IPS-20b (cell line): ENCODE measurements around the gene ST3GAL3.

ENCODE experiments used
- H3K27ac ChIP-seq: one replicate; pipeline ENCODE4 v1.5.1; 2013; ENCODE audit warnings: low read length
- H3K27me3 ChIP-seq: 2 replicates; pipeline ENCODE4 v1.6.1; 2013; ENCODE audit warnings: mild to moderate bottlenecking, low read length, inconsistent platforms; ENCODE audit not compliant: insufficient read depth
- H3K36me3 ChIP-seq: 2 replicates; pipeline ENCODE4 v1.6.1; 2013; ENCODE audit warnings: low read depth, mild to moderate bottlenecking, inconsistent platforms, low read length, moderate library complexity; ENCODE audit not compliant: insufficient read depth
- H3K4me1 ChIP-seq: 2 replicates; pipeline ENCODE4 v1.6.1; 2013; ENCODE audit warnings: mild to moderate bottlenecking, control low read depth, inconsistent platforms, low read length, moderate library complexity; ENCODE audit not compliant: insufficient read depth
- H3K4me3 ChIP-seq: 2 replicates; pipeline ENCODE4 v1.5.1; 2013; ENCODE audit warnings: mild to moderate bottlenecking, low read length, inconsistent platforms
- H3K9ac ChIP-seq: 2 replicates; pipeline ENCODE4 v1.6.1; 2013; ENCODE audit warnings: low read depth, mild to moderate bottlenecking, inconsistent platforms, low read length, moderate library complexity
- H3K9me3 ChIP-seq: 2 replicates; pipeline ENCODE4 v1.6.1; 2013; ENCODE audit warnings: mild to moderate bottlenecking, low read depth, low read length, inconsistent platforms; ENCODE audit not compliant: insufficient read depth

The ST3GAL3 gene

DNA sequence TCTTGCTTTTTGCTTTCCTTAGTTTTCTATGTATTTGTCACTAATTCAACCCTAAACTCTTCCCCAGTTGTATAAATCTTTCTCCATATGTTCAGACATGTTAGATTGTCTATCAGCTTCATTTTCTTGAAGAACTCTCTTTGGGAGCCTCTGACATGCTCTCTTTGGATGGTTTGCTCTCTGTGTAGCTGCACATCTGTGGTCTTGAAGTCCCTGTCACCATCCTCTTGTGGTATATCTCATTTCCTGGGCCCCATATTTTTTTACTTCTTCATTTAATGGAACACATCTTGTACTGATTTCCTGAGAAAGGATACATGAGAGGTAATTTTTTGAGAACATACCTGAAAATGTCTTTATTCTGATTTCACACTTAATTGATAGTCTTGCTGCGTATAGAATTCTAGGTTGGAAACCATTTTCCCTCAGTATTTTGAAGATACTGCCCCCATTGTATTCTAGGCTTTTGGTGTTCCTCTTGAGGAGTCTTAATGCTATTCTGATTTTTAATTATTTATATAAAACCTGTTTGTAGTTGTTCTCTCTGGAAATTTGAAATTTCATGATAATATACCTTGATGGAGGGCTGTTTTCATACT lies 72.6 kb downstream of the ST3GAL3 start:
- Histone ChIP-seq H3K9me3 (no peaks in the 10 kb centered on the region), H3K36me3 (no peaks in the 10 kb centered on the region), H3K9ac (no peak overlapping the region), H3K4me3 (no peak overlapping the region), H3K27ac (no peak overlapping the region), H3K27me3 (no peaks in the 10 kb centered on the region), H3K4me1 (0 out of 2 replicates have a peak, but pooled peaks cover 2% of the 10 kb centered on the region)

DNA sequence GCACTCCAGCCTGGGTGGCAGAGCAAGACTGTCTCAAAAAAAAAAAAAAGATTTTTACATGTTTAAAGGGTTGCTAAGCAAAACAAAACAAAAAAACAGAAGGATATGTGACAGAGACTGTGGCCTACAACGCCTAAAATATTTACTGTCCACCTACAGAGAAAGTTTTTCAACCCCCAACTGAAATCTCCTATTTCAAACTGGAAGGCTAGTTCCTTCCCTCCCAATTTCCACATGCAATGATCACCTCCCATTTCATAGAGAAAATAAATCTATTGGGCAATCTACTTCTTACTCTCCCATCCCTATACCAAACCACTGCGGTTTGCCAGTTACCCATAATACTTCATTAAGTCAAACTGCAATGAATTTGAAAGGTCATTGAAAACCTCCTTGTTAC lies 74.2 kb downstream of the ST3GAL3 start:
- H3K9me3 ChIP-seq, result no peaks in the 10 kb centered on the region
- H3K9ac ChIP-seq, result no peak overlapping the region
- H3K27ac ChIP-seq, result no peak overlapping the region

DNA sequence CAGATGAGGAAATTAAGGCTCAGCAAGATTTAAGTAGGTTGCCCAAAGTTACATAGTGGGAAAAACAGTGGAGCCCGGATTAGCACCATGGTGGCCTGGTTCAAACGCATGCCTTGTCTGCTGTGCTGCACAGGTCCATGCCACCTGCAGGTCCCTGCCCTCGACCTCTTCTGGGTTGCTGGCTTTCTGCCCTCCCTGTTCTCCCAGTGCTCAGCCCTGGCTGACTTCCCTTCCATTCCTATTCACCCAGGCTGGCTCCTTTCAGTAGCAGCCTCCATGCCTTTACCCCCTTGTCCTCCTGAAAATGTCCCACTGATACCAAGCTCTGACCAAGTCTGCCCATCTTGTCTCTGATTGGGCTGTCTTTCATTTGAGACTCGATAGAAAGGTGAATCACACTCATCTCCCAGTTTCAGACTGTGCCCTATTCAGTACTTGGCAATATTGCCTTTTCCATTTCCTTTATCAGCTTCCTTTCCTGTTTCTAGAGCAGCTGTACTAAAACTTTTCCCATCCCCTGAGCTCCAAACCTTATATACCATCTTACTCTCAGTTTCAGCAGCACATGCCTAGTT lies 75.8 kb downstream of the ST3GAL3 start:
- H3K4me3 ChIP-seq, result no peak overlapping the region
- H3K27ac ChIP-seq, result no peak overlapping the region
- 0 out of 2 replicates have a peak, but pooled peaks cover 2% of the 10 kb centered on the region for H3K4me1 ChIP-seq
- no peaks in the 10 kb centered on the region for H3K36me3 ChIP-seq
- no peak overlapping the region for H3K9ac ChIP-seq
- H3K27me3 ChIP-seq, result no peaks in the 10 kb centered on the region
- no peaks in the 10 kb centered on the region for H3K9me3 ChIP-seq

More for the DNA sequence above, 74.2 kb downstream of the ST3GAL3 start:
- no peaks in the 10 kb centered on the region for H3K36me3 ChIP-seq
- no peaks in the 10 kb centered on the region for H3K27me3 ChIP-seq
- 0 out of 2 replicates have a peak, but pooled peaks cover 2% of the 10 kb centered on the region for H3K4me1 ChIP-seq
- H3K4me3 ChIP-seq, result no peak overlapping the region

DNA sequence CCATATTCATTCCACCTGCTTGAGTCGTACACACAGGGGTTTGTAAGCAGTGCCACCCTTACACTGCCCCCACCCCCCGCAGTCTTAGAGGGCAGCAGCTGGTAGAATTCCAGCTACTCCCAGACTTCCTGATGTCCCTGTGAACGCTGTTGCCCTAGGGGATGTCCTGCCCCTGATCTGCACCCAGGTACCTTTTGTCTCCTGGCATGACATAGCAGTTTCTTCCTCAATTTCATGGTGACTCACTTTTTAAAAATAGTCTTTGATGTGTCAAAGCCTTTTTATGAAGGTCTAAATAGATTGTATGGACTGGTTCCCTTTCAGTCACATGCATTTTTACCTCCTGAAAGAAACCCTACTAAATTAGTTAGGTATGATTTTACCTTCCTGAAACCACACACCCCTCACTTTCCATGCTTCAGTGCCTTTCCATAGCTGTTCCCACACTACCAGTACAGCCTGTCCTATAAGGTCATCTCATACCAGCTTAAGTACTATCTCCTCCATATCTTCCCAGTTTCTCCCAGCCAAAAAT lies 76.4 kb downstream of the ST3GAL3 start:
- H3K9me3 ChIP-seq, result no peaks in the 10 kb centered on the region
- H3K27me3 ChIP-seq, result no peaks in the 10 kb centered on the region
- no peaks in the 10 kb centered on the region for H3K36me3 ChIP-seq
- H3K4me1 ChIP-seq, result 0 out of 2 replicates have a peak, but pooled peaks cover 2% of the 10 kb centered on the region
- no peak overlapping the region for H3K9ac ChIP-seq
- no peak overlapping the region for H3K27ac ChIP-seq
- no peak overlapping the region for H3K4me3 ChIP-seq

DNA sequence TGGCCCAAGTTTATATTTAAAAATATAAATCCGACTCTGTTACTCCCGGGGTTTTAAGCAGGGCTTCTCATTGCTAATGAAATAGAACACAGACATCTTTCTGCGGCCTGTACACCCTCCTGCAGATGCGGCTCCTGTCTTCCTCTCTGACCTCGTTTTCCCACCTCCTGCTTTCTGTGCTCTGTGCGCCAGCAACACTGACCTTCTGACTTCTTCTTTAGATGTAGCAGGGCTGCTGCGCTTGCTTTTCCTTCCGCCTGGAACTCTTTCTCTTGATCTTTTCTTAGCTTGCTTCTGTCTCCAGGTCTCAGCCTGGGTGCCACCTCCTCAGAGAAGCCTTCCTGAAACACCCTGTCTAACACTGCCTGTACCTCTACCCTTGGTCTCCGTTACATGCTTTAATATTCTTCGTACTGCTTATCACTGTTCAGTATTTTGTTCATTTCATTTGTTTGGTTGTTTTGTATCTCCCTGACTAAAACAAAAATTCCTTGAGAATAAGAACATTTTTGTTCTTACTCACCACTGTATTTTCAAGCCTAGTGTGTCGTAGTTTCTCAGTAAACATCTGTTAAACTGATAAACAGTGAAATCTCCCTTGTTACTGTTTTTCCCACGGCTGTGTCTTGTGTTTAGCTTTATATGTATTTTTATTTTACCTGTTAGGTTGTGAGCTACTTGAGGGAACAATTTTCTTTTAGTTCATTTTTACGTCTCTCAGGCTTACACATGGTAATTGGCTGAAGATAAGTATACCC lies 79.0 kb downstream of the ST3GAL3 start:
- Histone ChIP-seq H3K9ac (no peak overlapping the region), H3K27ac (no peak overlapping the region), H3K4me1 (0 out of 2 replicates have a peak, but pooled peaks cover 2% of the 10 kb centered on the region), H3K4me3 (no peak overlapping the region), H3K27me3 (no peaks in the 10 kb centered on the region), H3K36me3 (no peaks in the 10 kb centered on the region), H3K9me3 (no peaks in the 10 kb centered on the region)

DNA sequence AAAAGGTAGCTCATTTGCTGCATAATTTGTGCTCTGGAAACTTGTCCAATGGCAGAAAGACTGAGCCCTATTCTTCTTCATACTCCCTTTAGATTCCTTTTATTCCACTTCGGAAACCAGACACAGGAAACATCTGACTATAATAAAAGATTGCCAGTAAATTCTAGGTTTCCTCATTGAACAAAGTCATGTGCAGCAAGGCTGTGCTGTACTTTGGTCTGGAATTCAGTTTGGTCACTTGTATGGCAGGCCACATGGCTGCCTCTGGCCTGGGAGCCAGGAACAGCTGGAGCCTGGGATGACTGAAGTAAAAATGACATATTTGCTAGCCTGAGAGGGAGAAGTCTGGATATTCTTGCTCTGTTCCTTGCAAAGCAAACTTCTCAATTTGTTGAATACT lies 79.6 kb downstream of the ST3GAL3 start:
- H3K4me3 ChIP-seq, result no peak overlapping the region
- H3K9ac ChIP-seq, result no peak overlapping the region
- H3K9me3 ChIP-seq, result no peaks in the 10 kb centered on the region
- 0 out of 2 replicates have a peak, but pooled peaks cover 1% of the 10 kb centered on the region for H3K4me1 ChIP-seq
- H3K27ac ChIP-seq, result no peak overlapping the region
- no peaks in the 10 kb centered on the region for H3K27me3 ChIP-seq
- no peaks in the 10 kb centered on the region for H3K36me3 ChIP-seq

DNA sequence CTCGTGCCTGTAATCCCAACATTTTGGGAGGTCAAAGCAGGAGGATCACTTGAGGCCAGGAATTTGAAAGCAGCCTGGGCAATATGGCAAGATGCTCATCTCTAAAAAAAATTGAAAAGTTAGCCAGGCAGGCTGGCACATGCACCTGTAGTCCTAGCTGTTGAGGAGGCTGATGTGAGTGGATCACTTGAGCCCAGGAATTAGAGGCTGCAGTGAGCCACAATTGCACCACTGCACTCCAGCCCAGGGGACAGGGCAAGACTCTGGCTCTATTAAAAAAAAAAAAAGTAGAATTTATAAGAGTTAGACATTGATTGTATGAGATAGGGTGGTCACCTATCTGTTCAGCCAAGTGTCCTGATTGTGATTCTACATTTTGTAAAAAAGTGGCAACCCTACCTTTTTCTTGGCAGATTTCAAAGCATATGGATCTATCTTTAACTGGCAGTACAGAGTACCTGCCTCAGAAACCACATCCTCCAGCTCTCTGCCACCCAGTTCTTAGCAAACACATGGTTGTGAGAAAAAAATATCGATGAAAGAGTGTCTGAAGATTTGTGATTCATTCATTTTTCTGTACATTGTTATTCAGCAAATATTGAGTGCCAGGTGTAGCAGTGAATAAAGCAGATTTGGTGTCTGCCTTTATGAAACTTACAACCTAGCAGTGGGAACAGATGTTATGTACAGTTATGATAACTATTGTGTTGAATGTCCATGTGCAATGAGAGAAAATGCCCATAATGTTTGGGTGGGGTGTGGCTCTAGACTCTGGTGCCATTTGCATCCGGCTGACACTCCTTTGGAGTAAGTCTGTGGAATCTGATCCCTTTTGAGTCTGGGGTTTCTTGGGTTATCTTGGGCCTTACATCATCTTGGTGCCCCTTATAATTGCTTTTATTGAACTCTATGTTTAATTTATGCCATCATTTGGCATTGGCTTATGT lies 82.5 kb downstream of the ST3GAL3 start:
- Histone ChIP-seq H3K9me3 (no peaks in the 10 kb centered on the region), H3K27ac (no peak overlapping the region), H3K36me3 (no peaks in the 10 kb centered on the region), H3K9ac (no peak overlapping the region), H3K4me1 (no peaks in the 10 kb centered on the region), H3K27me3 (no peaks in the 10 kb centered on the region), H3K4me3 (no peak overlapping the region)

DNA sequence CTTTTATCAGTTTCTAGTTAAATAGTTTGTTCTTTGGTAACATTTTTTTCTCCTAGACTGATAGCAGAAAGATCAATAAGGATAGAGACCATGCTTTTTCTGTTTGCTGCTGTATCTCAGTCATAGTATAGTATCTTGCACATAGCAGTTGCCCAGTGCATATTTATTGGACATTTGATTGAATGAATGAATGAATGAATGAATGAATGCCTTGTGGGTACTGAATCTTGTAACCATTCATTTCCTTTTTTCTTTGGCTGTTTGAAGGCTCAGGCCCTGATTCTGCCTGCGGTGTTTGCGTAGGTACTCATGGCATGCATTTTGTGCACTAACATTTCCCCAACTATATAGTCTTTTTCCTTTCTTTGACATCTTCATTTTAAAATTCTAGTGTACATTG lies 83.9 kb downstream of the ST3GAL3 start:
- H3K9me3 ChIP-seq, result no peaks in the 10 kb centered on the region
- no peak overlapping the region for H3K4me3 ChIP-seq
- no peaks in the 10 kb centered on the region for H3K27me3 ChIP-seq
- H3K4me1 ChIP-seq, result no peaks in the 10 kb centered on the region
- no peak overlapping the region for H3K9ac ChIP-seq
- no peak overlapping the region for H3K27ac ChIP-seq
- H3K36me3 ChIP-seq, result no peaks in the 10 kb centered on the region

DNA sequence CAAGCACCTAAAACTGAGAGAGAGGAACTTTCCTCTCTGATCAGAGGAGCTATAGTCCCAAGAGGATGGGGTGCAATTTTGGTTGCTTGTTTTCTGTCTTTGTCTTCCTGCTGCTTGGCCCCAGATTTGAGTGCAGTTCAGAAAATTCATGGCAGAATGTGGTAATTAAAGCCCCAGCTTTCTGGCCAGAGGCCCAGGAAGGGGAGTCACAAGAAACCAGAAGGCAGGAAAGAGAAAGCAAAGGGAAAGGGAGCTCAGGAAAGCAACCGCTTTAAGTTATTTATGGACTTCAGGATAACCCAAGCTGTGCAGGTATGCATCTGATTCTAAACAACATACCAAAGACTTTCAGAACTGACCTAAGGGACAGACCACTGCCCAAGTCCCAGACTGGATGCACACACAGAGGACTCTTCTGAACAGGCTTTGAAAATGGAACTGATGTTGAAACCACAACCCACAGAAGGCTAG lies 88.8 kb downstream of the ST3GAL3 start:
- Histone ChIP-seq H3K9ac (no peak overlapping the region), H3K27me3 (no peaks in the 10 kb centered on the region), H3K4me1 (no peaks in the 10 kb centered on the region), H3K27ac (no peak overlapping the region), H3K9me3 (no peaks in the 10 kb centered on the region), H3K4me3 (no peak overlapping the region), H3K36me3 (no peaks in the 10 kb centered on the region)

DNA sequence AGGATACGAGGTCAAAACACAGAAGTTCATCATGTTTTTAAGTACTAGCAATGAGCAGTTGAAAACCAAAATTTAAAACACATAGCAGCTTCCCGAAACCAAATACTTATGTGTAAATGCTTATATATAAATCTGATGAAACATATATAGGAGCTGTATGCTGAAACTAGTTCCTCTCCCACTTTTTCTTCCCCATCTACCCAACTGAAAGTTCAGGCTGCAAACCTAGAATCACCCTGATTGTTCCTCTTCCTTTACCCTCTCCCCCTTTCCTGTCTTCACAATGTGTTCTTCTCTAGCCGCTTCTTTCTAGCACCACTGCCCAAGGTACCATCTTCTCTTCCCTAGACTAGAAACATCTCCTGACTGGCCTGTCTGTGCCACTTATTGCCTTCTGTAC lies 90.6 kb downstream of the ST3GAL3 start:
- H3K9ac ChIP-seq, result no peak overlapping the region
- H3K36me3 ChIP-seq, result 0 out of 2 replicates have a peak, but pooled peaks cover 3% of the 10 kb centered on the region
- H3K4me1 ChIP-seq, result no peaks in the 10 kb centered on the region
- H3K9me3 ChIP-seq, result no peaks in the 10 kb centered on the region
- no peaks in the 10 kb centered on the region for H3K27me3 ChIP-seq
- no peak overlapping the region for H3K4me3 ChIP-seq
- H3K27ac ChIP-seq, result no peak overlapping the region
